K562 (cell line): ENCODE measurements around the gene BZW2. TPM values are rescaled to one million over a fixed set of nuclear protein-coding genes. Genes with fewer than 3 reads are reported as not detected.

Experiments used
- BRD9 ChIP-seq: fragments of 450-650 bp; IDR thresholded peaks from 2 replicates; pipeline ENCODE4 v1.6.1; 2018; ENCODE audit warnings: low read depth; ENCODE audit not compliant: partially characterized antibody
- CBFA2T2 ChIP-seq: fragments of 450-650 bp; conservative IDR thresholded peaks from 2 replicates; pipeline ENCODE4 v1.6.1; 2017; ENCODE audit warnings: mild to moderate bottlenecking
- CHAMP1 ChIP-seq: fragments of 450-650 bp; IDR thresholded peaks from 2 replicates; pipeline ENCODE4 v1.6.1; 2016; ENCODE audit warnings: mild to moderate bottlenecking
- CTBP1 ChIP-seq: fragments of 450-650 bp; IDR thresholded peaks from 2 replicates; pipeline ENCODE4 v1.6.1; 2016; ENCODE audit warnings: borderline replicate concordance
- FOXJ2 ChIP-seq: fragments of 200-800 bp; sonication (Bioruptor generic); IDR thresholded peaks from 2 replicates; pipeline ENCODE4 v1.6.1; 2016; ENCODE audit warnings: missing genetic modification characterization, missing compliant biosample characterization
- FOXK2 ChIP-seq, 2 experiments: fragments of 450-650 bp; IDR thresholded peaks in 1 of 2; conservative IDR thresholded peaks in 1 of 2; 2 replicates each; pipeline ENCODE4 v1.6.1; 2016; ENCODE audit warnings: low read depth in 2 of 2, mild to moderate bottlenecking in 1 of 2
- KDM4B ChIP-seq, 2 experiments: fragments of 450-650 bp in 1 of 2; sonication (generic) in 1 of 2; IDR thresholded peaks; 2 replicates each; pipeline ENCODE4 v1.6.1; 2016 to 2017; ENCODE audit warnings: borderline replicate concordance in 2 of 2, antibody characterized with exemption in 1 of 2, low read depth in 1 of 2, mild to moderate bottlenecking in 1 of 2
- KLF1 ChIP-seq: fragments of 450-650 bp; IDR thresholded peaks from 2 replicates; pipeline ENCODE4 v1.6.1; 2016; ENCODE audit warnings: missing genetic modification characterization, missing compliant biosample characterization
- MAFK ChIP-seq: IDR thresholded peaks from 2 replicates; pipeline ENCODE4 v1.6.1; 2011; ENCODE audit warnings: low read length, improper control_type of control experiment
- NCOA2 ChIP-seq, 2 experiments: fragments of 450-650 bp; IDR thresholded peaks; 2 replicates each; pipeline ENCODE4 v1.6.1; 2018; ENCODE audit warnings: mild to moderate bottlenecking in 2 of 2, moderate library complexity in 1 of 2; ENCODE audit not compliant: partially characterized antibody in 2 of 2
- NCOA4 ChIP-seq: fragments of 450-650 bp; IDR thresholded peaks from 2 replicates; pipeline ENCODE4 v1.6.1; 2018; ENCODE audit warnings: mild to moderate bottlenecking; ENCODE audit not compliant: partially characterized antibody
- POLR2G ChIP-seq: fragments of 200-400 bp; formaldehyde crosslinking; IDR thresholded peaks from 2 replicates; pipeline ENCODE4 v1.6.1; 2017; ENCODE audit warnings: low read depth, mild to moderate bottlenecking, antibody characterized with exemption, low read length, moderate library complexity
- RERE ChIP-seq: sonication (generic); formaldehyde crosslinking; IDR thresholded peaks from 2 replicates; pipeline ENCODE4 v1.8.0; 2023; ENCODE audit warnings: missing genetic modification reagents, mild to moderate bottlenecking, borderline replicate concordance
- TEAD1 ChIP-seq, 2 experiments: fragments of 450-650 bp in 1 of 2; sonication (generic) in 1 of 2; formaldehyde crosslinking; IDR thresholded peaks; 2 replicates each; pipeline versions ENCODE4 v1.4.0 to v1.8.0; 2020 to 2022; ENCODE audit warnings: mild to moderate bottlenecking in 2 of 2, missing genetic modification reagents in 1 of 2
- XRCC4 ChIP-seq: IDR thresholded peaks from one replicate; pipeline ENCODE4 v1.6.1; 2011; ENCODE audit not compliant: insufficient read depth, insufficient read length; ENCODE audit errors: extremely low read depth
- YY1 ChIP-seq, 3 experiments: IDR thresholded peaks; 2 replicates each; pipeline ENCODE4 v1.6.1; 2011; ENCODE audit warnings: low read length in 2 of 3, mild to moderate bottlenecking in 2 of 3, moderate library complexity in 2 of 3, borderline replicate concordance in 1 of 3, control low read depth in 1 of 3, low read depth in 1 of 3; ENCODE audit not compliant: insufficient read depth in 3 of 3, insufficient replicate concordance in 2 of 3, control insufficient read depth in 1 of 3, insufficient read length in 1 of 3; ENCODE audit errors: extremely low read depth in 1 of 3
- ZNF398 ChIP-seq: fragments of 250-450 bp; sonication (Bioruptor Pico); IDR thresholded peaks from 2 replicates; pipeline ENCODE4 v1.8.0; 2021; ENCODE audit warnings: moderate library complexity, mild to moderate bottlenecking, inconsistent platforms
- ZNF696 ChIP-seq: fragments of 250-450 bp; sonication (Bioruptor Pico); conservative IDR thresholded peaks from 2 replicates; pipeline ENCODE4 v1.4.0; 2020; ENCODE audit warnings: mild to moderate bottlenecking, moderate library complexity
- polyA plus RNA-seq, 8 experiments: library from polyadenylated mRNA; depleted of rRNA in 4 of 8; stranded (reverse) in 5 of 8; unstranded in 3 of 8; fragments of >200 nt; fragmentation: Nextera tagmentation in 2 of 8; fragmentation: Illumina TruSeq in 1 of 8; extraction: Ambion mirVana in 2 of 8; extraction: Trizol in 1 of 8; gene quantifications; 2 replicates each; pipeline versions ENCODE4 v1.2.1 to v1.2.3, GENCODE V29; 2011 to 2014; ENCODE audit warnings: inconsistent platforms in 1 of 8, missing spikeins in 1 of 8
- total RNA-seq, 7 experiments: library from RNA; depleted of rRNA in 6 of 7; stranded (reverse); fragments of >200 nt in 6 of 7; fragmentation: Illumina TruSeq in 2 of 7; extraction: Trizol in 2 of 7; gene quantifications; 2 replicates each; pipeline versions ENCODE4 v1.2.1 to v1.2.3, GENCODE V29; 2011 to 2021; ENCODE audit warnings: low replicate concordance in 1 of 7

Gene BZW2
- total and polyA plus RNA-seq, 9 of the 15 experiments (the other 6 are each of a cell fraction or from before 2014, with no cell fraction given): 140 to 316 (median 173) TPM

GRCh38 chr7:16719699-16720098 is 73.7 kb downstream of the BZW2 start (continued):
- no peak for TF ChIP-seq CHAMP1
- no peak for TF ChIP-seq KLF1 (tag)
- TF ChIP-seq NCOA4: no peak
- no peak for TF ChIP-seq POLR2G
- TF ChIP-seq ZNF696 (CRISPR knock-in tag): no peak
- TF ChIP-seq BRD9: no peak
- no peak for TF ChIP-seq MAFK
- TF ChIP-seq NCOA2 (IDR thresholded peaks at IDR 0.05; ENCODE audit: partially characterized antibody in 2 of 2): no peak
- TF ChIP-seq CBFA2T2: peak; percentile 89
- TF ChIP-seq XRCC4: no peak
- no peak for TF ChIP-seq ZNF398
- TF ChIP-seq CTBP1: peak; percentile 32; the same call in 1 of the 2 replicates
- no peak for TF ChIP-seq FOXJ2
- TF ChIP-seq FOXK2 (conservative IDR thresholded peaks at IDR 0.05 in 1 of 2, IDR thresholded peaks at IDR 0.05 in 1 of 2; ENCODE audit: low read depth in 2 of 2): peak in 1 of 2 experiments; percentile 45; a peak in 2 of 4 replicates
- TF ChIP-seq YY1 (IDR thresholded peaks at IDR 0.05; ENCODE audit: borderline replicate concordance in 1 of 3, control insufficient read depth in 1 of 3, extremely low read depth in 1 of 3, insufficient read depth in 3 of 3, insufficient read length in 1 of 3, insufficient replicate concordance in 2 of 3, low read depth in 1 of 3, low read length in 2 of 3): no peak
- no peak for TF ChIP-seq TEAD1 (CRISPR knock-in tag; IDR thresholded peaks at IDR 0.05)
- TF ChIP-seq RERE (CRISPR knock-in tag): no peak
- no peak for TF ChIP-seq KDM4B (IDR thresholded peaks at IDR 0.05; ENCODE audit: borderline replicate concordance in 2 of 2, low read depth in 1 of 2)
